Calu3 (cell line): ENCODE results near the gene RADIL. TPM values are rescaled to one million over a fixed set of nuclear protein-coding genes. Genes with fewer than 3 reads are reported as not detected.

ENCODE experiments used
- BruUV-seq: library from RNA; stranded (reverse); fragments of 400-500 nt; replicated peaks from 2 replicates; lab custom pipeline; 2021; lab: Mats Ljungman, UMichigan
- CTCF ChIA-PET: fragments of 300-600 bp; sonication (Branson Sonifier 250); formaldehyde crosslinking; loops from one replicate; lab custom pipeline; 2022; ENCODE audit warnings: antibody characterized with exemption; lab: Charles Lee
- DNase-seq: peaks from one replicate; pipeline ENCODE4 v3.0.0; 2022
- H3K27ac Mint-ChIP-seq: one replicate; pipeline ENCODE4 v1.8.0; 2022; ENCODE audit warnings: mixed read lengths; ENCODE audit not compliant: unreplicated experiment
- H3K27me3 Mint-ChIP-seq: one replicate; pipeline ENCODE4 v1.8.0; 2022; ENCODE audit warnings: mixed read lengths; ENCODE audit not compliant: unreplicated experiment
- H3K36me3 Mint-ChIP-seq: one replicate; pipeline ENCODE4 v1.8.0; 2022; ENCODE audit warnings: mild to moderate bottlenecking, moderate library complexity, mixed read lengths; ENCODE audit not compliant: insufficient read depth, unreplicated experiment
- H3K4me1 Mint-ChIP-seq: one replicate; pipeline ENCODE4 v1.8.0; 2022; ENCODE audit warnings: mild to moderate bottlenecking, low read depth, mixed read lengths; ENCODE audit not compliant: unreplicated experiment
- H3K4me3 Mint-ChIP-seq: one replicate; pipeline ENCODE4 v1.8.0; 2022; ENCODE audit warnings: mild to moderate bottlenecking, low read depth, moderate library complexity, mixed read lengths; ENCODE audit not compliant: unreplicated experiment
- H3K9me3 Mint-ChIP-seq: one replicate; pipeline ENCODE4 v1.8.0; 2022; ENCODE audit warnings: low read depth, mixed read lengths; ENCODE audit not compliant: unreplicated experiment
- CTCF ChIP-seq: fragments of 200-600 bp; IDR thresholded peaks from one replicate; pipeline ENCODE4 v1.8.0; 2022; ENCODE audit warnings: antibody characterized with exemption; ENCODE audit not compliant: unreplicated experiment
- intact Hi-C: fragments of 100-400 bp; cut with micrococcal nuclease; formaldehyde crosslinking; loops from one replicate; pipeline ENCODE4 v1.10.0; 2022; ENCODE audit not compliant: unreplicated experiment
- total RNA-seq: library from RNA; stranded (reverse); gene quantifications from 2 replicates; pipeline ENCODE4 v1.2.3, GENCODE V29; 2022

Gene RADIL
- total RNA-seq, 1 experiment from 2014 or later, result 1.8 TPM

GRCh38 chr7:4833176-4833575 is 50.3 kb downstream of the RADIL start:
- intact Hi-C loops, result no loop called here
- Mint-ChIP-seq H3K27me3 (peaks cover 37% of the 10 kb centered on the region), H3K9me3 (no peaks in the 10 kb centered on the region), H3K4me1 (no peaks in the 10 kb centered on the region), H3K27ac (no peak overlapping the region), H3K36me3 (no peaks in the 10 kb centered on the region), H3K4me3 (no peak overlapping the region)
- DNase-seq, result no peak
- no TSS peak for BruUV-seq
- CTCF ChIA-PET, result interaction anchor here (0.8 kb wide), 1 partner anchor 58 kb away, joined by 4 read pairs; no protein-coding TSS in a partner anchor
- no peak for TF ChIP-seq CTCF

GRCh38 chr7:4832711-4833110 is 50.8 kb downstream of the RADIL start:
- Mint-ChIP-seq H3K27ac (no peak overlapping the region), H3K4me3 (no peak overlapping the region), H3K4me1 (no peaks in the 10 kb centered on the region), H3K36me3 (no peaks in the 10 kb centered on the region), H3K9me3 (no peaks in the 10 kb centered on the region), H3K27me3 (peaks cover 42% of the 10 kb centered on the region)
- TF ChIP-seq CTCF, result no peak
- BruUV-seq, result no TSS peak
- intact Hi-C loops, result no loop called here
- CTCF ChIA-PET, result interaction anchor here (0.5 to 0.7 kb wide), 2 partner anchors 846 to 1252 kb away, joined by 3 to 7 read pairs; no protein-coding TSS in a partner anchor
- no peak for DNase-seq

- intact Hi-C loops, result no loop called here
- TF ChIP-seq CTCF, result no peak
- Mint-ChIP-seq H3K9me3 (no peaks in the 10 kb centered on the region), H3K4me3 (no peak overlapping the region), H3K27ac (no peak overlapping the region), H3K36me3 (no peaks in the 10 kb centered on the region), H3K4me1 (no peaks in the 10 kb centered on the region), H3K27me3 (peaks cover 42% of the 10 kb centered on the region)
- CTCF ChIA-PET, result interaction anchor here (0.5 to 1.2 kb wide), 5 partner anchors 24 to 1251 kb away, joined by 3 to 7 read pairs (median 3); partner anchors contain the start of gene RADIL
- DNase-seq, result no peak
- BruUV-seq, result no TSS peak
Measured at GRCh38 chr7:4831723-4832495, 51.6 kb downstream of the RADIL start.

GRCh38 chr7:4830176-4830575 is 53.3 kb downstream of the RADIL start:
- H3K27ac Mint-ChIP-seq, result no peak overlapping the region
- CTCF ChIA-PET, result interaction anchor here (0.6 kb wide), 2 partner anchors 169 to 1741 kb away, joined by 3 read pairs; no protein-coding TSS in a partner anchor

More at GRCh38 chr7:4830176-4830575, 53.3 kb downstream of the RADIL start:
- intact Hi-C loops, result no loop called here
- H3K4me1 Mint-ChIP-seq, result no peaks in the 10 kb centered on the region
- peaks cover 58% of the 10 kb centered on the region for H3K27me3 Mint-ChIP-seq
- H3K9me3 Mint-ChIP-seq, result no peaks in the 10 kb centered on the region
- TF ChIP-seq CTCF, result peak; percentile 58
- no TSS peak for BruUV-seq
- peak; percentile 60 for DNase-seq
- H3K36me3 Mint-ChIP-seq, result no peaks in the 10 kb centered on the region
- H3K4me3 Mint-ChIP-seq, result no peak overlapping the region
